ENCODE measurements around the gene FOXF1.

Gene FOXF1

DNA sequence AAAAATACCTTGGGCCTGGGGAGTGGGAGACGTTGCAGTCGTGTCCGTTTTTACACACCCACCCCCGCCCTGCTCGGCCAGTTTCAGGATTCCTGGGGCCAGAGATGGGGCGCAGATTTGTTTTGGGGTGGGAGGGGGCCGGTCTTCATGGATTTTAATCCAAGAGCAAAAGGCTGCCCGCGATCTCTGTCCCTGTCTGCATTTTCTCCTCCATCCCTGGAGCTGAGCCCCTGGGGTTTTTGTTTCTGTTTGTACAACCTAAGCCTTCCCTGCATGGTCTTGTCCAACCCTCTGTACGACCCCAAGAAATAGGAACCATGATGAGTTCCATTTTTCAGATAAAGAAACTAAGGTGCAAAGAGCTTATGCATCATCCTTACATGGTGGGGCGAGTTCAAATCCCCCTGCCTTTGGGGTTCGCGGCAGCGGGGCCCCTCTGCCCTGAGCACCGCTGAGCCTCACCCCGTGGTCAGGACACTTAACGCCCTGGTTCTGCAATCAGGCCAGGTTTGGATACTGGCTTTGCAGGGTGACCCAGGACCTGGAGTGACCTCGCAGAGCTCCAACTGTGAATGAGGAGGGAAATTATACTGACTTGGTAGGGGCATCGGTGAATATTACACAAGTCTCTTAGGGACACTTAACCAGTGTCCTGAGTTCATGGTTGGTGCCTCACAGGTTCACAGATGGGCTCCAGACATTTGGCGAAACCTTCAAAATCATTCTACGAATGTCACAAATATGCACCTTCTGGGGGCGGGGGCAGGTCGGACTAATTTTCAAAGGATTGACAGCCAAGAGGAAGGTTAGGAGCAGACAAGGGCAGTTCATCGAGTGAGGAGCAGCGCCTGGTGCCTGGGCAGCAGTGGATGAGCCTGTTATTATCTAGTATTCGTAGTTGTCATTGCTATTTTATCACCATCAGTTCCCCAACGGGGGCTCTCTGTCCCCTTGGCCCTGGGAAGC, 4.1 kb upstream of the FOXF1 start:
- TF ChIP-seq, protein P1, sequence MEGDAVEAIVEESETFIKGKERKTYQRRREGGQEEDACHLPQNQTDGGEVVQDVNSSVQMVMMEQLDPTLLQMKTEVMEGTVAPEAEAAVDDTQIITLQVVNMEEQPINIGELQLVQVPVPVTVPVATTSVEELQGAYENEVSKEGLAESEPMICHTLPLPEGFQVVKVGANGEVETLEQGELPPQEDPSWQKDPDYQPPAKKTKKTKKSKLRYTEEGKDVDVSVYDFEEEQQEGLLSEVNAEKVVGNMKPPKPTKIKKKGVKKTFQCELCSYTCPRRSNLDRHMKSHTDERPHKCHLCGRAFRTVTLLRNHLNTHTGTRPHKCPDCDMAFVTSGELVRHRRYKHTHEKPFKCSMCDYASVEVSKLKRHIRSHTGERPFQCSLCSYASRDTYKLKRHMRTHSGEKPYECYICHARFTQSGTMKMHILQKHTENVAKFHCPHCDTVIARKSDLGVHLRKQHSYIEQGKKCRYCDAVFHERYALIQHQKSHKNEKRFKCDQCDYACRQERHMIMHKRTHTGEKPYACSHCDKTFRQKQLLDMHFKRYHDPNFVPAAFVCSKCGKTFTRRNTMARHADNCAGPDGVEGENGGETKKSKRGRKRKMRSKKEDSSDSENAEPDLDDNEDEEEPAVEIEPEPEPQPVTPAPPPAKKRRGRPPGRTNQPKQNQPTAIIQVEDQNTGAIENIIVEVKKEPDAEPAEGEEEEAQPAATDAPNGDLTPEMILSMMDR (IDR thresholded peaks at IDR 0.05) = no peak
- no peak for TF ChIP-seq ZFX (IDR thresholded peaks at IDR 0.05; ENCODE audit: borderline replicate concordance)
- H3K27ac ChIP-seq = no peak overlapping the region

DNA sequence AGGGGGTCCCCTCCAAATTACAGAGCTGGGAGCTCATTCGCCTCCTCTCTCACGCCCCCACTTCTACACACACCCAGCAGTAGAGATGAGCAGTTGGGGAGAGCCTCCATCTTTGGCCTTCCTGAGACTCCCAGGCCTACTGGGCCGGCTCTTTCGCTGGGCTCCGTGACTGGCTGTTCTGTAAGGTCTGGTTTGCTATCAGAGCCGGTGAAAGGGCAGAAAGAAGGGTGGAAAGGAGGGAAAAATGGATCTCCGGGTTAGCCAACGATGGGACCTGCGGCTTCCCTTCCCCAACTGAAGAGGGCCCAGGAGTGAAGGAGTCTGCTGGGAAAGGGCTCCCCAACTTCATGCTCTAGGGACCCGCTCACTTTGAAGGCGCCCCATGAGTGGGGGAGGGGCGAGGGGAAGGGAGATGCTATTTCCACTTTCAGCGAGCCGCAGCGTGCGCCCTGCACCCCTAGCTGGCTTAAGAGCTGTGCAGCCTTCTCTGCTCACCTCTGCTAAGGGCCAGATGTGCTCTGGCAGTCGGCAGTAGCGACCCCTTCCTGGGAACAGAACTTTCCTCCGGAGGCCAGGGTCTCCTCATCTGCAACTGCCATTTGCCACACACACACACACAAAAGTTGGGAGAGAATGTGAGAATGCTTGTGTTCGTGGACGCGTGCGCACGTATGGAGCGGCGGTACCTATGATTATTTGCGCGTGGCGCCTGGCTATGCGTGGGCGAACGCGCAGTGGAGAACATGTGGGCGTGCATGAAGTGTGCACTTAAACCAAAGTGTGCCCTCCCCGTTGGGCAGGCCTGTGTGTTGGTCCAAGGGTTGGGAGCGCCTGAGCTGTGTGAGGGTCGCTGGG, 2.9 kb upstream of the FOXF1 start:
- TF ChIP-seq, protein P1 (IDR thresholded peaks at IDR 0.05) = no peak
- no peak for TF ChIP-seq ZFX (IDR thresholded peaks at IDR 0.05; ENCODE audit: borderline replicate concordance)

GRCh38 chr16:86508028-86508946, 2.0 kb upstream of the FOXF1 start:
- no peak overlapping the region for H3K27ac ChIP-seq
- no peak for TF ChIP-seq ZFX (IDR thresholded peaks at IDR 0.05; ENCODE audit: borderline replicate concordance)
- TF ChIP-seq, protein P1 (IDR thresholded peaks at IDR 0.05) = no peak

More for the DNA sequence above, 2.9 kb upstream of the FOXF1 start:
- H3K27ac ChIP-seq = no peak overlapping the region

DNA sequence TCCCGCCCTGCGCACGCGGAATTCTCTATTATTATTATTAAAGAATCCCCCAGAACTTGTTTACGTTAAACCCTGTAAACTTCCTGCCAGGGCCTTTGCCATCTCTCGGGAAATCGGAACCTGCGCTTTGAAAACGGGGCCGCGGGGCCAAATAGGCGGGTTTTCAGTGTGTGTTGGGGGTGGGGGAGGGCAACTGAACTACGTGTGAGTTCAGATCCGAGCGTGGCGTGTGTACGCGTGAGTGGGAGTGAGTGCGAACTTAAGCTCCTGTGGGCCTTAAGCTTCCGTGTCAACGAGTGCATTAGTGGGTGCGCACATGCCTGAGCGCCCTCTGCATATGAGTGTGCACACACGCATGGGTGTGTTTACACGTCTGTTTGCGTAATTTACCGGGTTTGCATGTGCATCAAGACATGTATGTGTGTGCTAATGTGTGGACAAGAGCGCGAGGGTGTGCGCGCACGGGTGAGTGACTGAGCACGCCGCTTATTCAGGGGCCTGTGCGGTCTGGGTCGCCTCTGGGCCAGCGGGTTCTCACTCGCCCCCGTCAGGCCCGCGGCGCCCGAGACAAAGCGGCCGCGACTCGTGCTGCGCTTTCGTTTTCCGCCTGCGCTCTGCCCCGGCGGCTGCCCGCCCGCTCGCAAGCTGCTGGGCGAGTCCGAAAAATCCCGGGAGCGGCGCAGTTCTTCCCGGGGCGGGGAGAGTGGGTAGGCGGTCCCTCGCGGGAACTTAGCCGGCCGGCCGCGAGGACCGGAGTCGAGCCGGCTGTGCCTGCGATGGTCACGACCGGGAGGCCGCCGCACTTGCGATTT, 1.2 kb upstream of the FOXF1 start:
- TF ChIP-seq ZFX (IDR thresholded peaks at IDR 0.05; ENCODE audit: borderline replicate concordance) = no peak
- TF ChIP-seq, protein P1 (IDR thresholded peaks at IDR 0.05) = no peak
- H3K27ac ChIP-seq = no peak overlapping the region

DNA sequence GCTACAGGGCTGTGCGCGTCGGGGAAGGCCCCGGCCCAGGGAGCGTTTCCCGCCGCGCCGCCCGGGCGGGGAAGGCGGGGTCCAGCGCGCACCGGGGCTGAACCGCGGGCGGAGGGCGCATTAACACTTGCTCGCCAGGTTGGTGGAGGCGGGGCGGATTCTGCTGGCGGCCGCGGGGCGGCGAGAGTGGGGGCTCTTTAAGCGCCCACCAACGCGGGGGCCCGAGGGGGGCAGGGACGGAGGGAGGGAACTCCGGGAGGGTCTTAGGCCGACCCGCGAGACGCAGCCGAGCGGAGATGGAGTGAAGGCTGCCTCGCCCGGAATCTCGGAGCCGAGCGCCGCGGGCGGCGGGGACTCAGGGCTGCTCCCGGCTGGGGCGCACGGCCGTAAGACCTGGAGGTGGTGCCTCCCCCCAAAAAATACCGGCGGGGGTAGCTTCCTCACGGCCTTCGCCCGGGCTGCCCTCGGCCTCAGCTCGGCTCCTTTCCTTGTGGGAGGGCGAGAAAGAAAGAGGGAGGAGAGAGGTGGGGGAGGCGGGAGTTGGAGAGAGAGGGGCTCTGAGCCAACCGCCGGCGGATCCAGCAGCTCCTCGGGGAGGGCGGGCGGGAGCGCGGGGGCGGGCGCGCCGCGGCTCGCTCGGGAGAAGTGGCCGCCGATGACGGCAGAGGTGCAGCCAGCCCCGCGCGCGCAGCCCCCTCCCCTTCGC, 415 bp upstream of the FOXF1 start:
- no peak for TF ChIP-seq ZFX (IDR thresholded peaks at IDR 0.05; ENCODE audit: borderline replicate concordance)
- TF ChIP-seq, protein P1 (IDR thresholded peaks at IDR 0.05) = peak; percentile 20
- no peak overlapping the region for H3K27ac ChIP-seq

Measured in 22Rv1 (cell line).